Stimulated activated CD4-positive, alpha-beta T cell treated with anti-CD3 and anti-CD28 coated beads, Interleukin-4, amount 100 ng/mL, for 48 hours (primary cell): ENCODE data around the gene CUEDC1.

Experiments used
- DNase-seq, 2 donors: peaks; one replicate each; pipeline ENCODE4 v3.0.0-alpha.2; 2020; ENCODE audit warnings: low read depth in 2 of 2

CUEDC1 gene

GRCh38 chr17:57915985-57916757, 39.0 kb downstream of the CUEDC1 start:
- DNase-seq, result no peak

GRCh38 chr17:57915544-57915943, 39.7 kb downstream of the CUEDC1 start:
- no peak for DNase-seq

- no peak for DNase-seq
Measured at GRCh38 chr17:57914273-57915142, 40.7 kb downstream of the CUEDC1 start.

GRCh38 chr17:57913575-57914272, 41.5 kb downstream of the CUEDC1 start:
- DNase-seq, result no peak

- no peak for DNase-seq
Measured at GRCh38 chr17:57911834-57912673, 43.2 kb downstream of the CUEDC1 start.

GRCh38 chr17:57910462-57911420, 44.5 kb downstream of the CUEDC1 start:
- DNase-seq, result no peak

- DNase-seq, result no peak
Measured at GRCh38 chr17:57909551-57909950, 45.7 kb downstream of the CUEDC1 start.

GRCh38 chr17:57908278-57908677, 46.9 kb downstream of the CUEDC1 start:
- no peak for DNase-seq

- DNase-seq, result no peak
Measured at GRCh38 chr17:57906910-57907309, 48.3 kb downstream of the CUEDC1 start.

- no peak for DNase-seq
Measured at GRCh38 chr17:57905875-57906455, 49.2 kb downstream of the CUEDC1 start.

GRCh38 chr17:57903961-57904360, 51.3 kb downstream of the CUEDC1 start:
- DNase-seq, result no peak

GRCh38 chr17:57902800-57903759, 52.1 kb downstream of the CUEDC1 start:
- DNase-seq, result no peak

GRCh38 chr17:57902117-57902799, 53.0 kb downstream of the CUEDC1 start:
- no peak for DNase-seq

- no peak for DNase-seq
Measured at GRCh38 chr17:57900991-57901743, 54.0 kb downstream of the CUEDC1 start.

GRCh38 chr17:57899822-57900221, 55.4 kb downstream of the CUEDC1 start:
- no peak for DNase-seq

- no peak for DNase-seq
Measured at GRCh38 chr17:57899391-57899790, 55.8 kb downstream of the CUEDC1 start.
